GM12874 (cell line): ENCODE results near the gene UTP4.

ENCODE experiments used
- CTCF ChIP-seq: IDR thresholded peaks from 2 replicates; pipeline ENCODE4 v1.5.1; 2011; ENCODE audit warnings: low read depth, mild to moderate bottlenecking, control low read depth, low read length, moderate library complexity; ENCODE audit not compliant: insufficient read depth

UTP4 gene

GRCh38 chr16:69201291-69201690 lies 68.8 kb downstream of the UTP4 start:
- no peak for TF ChIP-seq CTCF

- TF ChIP-seq CTCF: no peak
Measured at GRCh38 chr16:69201787-69202186, 69.3 kb downstream of the UTP4 start.

- TF ChIP-seq CTCF: no peak
Measured at GRCh38 chr16:69204172-69204571, 71.7 kb downstream of the UTP4 start.

- no peak for TF ChIP-seq CTCF
Measured at GRCh38 chr16:69209735-69210134, 77.3 kb downstream of the UTP4 start.

GRCh38 chr16:69217433-69217832 lies 85.0 kb downstream of the UTP4 start:
- no peak for TF ChIP-seq CTCF
